K562 (cell line): ENCODE data around the gene ADCY9. TPM values are rescaled to one million over a fixed set of nuclear protein-coding genes. Genes with fewer than 3 reads are reported as not detected.

Source experiments
- ATAC-seq: fragments of 200-7000 bp; cut with Tn5 transposase; 3 replicates; pipeline ENCODE4 v1.9.1; 2020; ENCODE audit warnings: moderate library complexity
- BruUV-seq: library from RNA; stranded (reverse); fragments of 400-500 nt; replicated peaks from 2 replicates; lab custom pipeline; 2021; lab: Mats Ljungman, UMichigan
- CTCF ChIA-PET: fragments of 300-600 bp; formaldehyde crosslinking; extraction: SDS; loops from one replicate; lab custom pipeline; 2021; ENCODE audit warnings: low intra/inter-chr PET ratio; lab: Yijun Ruan, JAX
- POLR2A ChIA-PET: fragments of 300-600, 350-650 bp; sonication (Branson Sonifier 250); formaldehyde crosslinking; extraction: SDS; loops from one replicate; lab custom pipeline; 2021; ENCODE audit warnings: antibody characterized with exemption, inconsistent platforms; lab: Yijun Ruan, JAX
- DNase-seq, 4 experiments: peaks; one replicate each; pipeline versions ENCODE4 v3.0.0 to v3.0.0-alpha.2; 2011 to 2018; ENCODE audit warnings: low spot score in 3 of 4, mixed read lengths in 3 of 4; ENCODE audit errors: extremely low read depth in 1 of 4
- FAIRE-seq: peaks from 2 replicates; lab custom pipeline; 2011; peaks lifted over from hg19 to GRCh38; lab: Jason Lieb, UNC
- H2AFZ ChIP-seq: 2 replicates; pipeline ENCODE4 v1.6.0; 2011; ENCODE audit warnings: low read depth, low read length, control low read depth, inconsistent platforms
- H3K27ac ChIP-seq: fragments of 200-600 bp; 3 replicates; pipeline ENCODE4 v1.8.0; 2011; ENCODE audit warnings: low read depth, mild to moderate bottlenecking, control low read depth, inconsistent platforms, low read length, moderate library complexity, mixed read lengths; ENCODE audit errors: extremely low read depth
- H3K27me3 ChIP-seq, 2 experiments: fragments of 300-600 bp in 1 of 2; 2 replicates in 1 of 2; 3 replicates in 1 of 2; pipeline versions ENCODE4 v1.6.0 to v1.8.0; 2011; ENCODE audit warnings: inconsistent platforms in 2 of 2, low read length in 2 of 2, mild to moderate bottlenecking in 1 of 2, mixed read lengths in 1 of 2, moderate library complexity in 1 of 2; ENCODE audit not compliant: control insufficient read depth in 2 of 2, insufficient read depth in 2 of 2
- H3K36me3 ChIP-seq: fragments of 300-600 bp; 3 replicates; pipeline ENCODE4 v1.8.0; 2011; ENCODE audit warnings: mild to moderate bottlenecking, low read length, inconsistent platforms; ENCODE audit not compliant: control insufficient read depth, insufficient read depth
- H3K4me1 ChIP-seq, 2 experiments: fragments of 200-600 bp in 1 of 2; replicated peaks in 1 of 2; 2 replicates in 1 of 2; 3 replicates in 1 of 2; pipeline versions ENCODE4 v1.5.1 to v1.8.0; 2011; ENCODE audit warnings: inconsistent platforms in 2 of 2, low read length in 2 of 2, mild to moderate bottlenecking in 1 of 2, mixed read lengths in 1 of 2, moderate library complexity in 1 of 2; ENCODE audit not compliant: control insufficient read depth in 2 of 2, insufficient read depth in 2 of 2
- H3K4me2 ChIP-seq: 2 replicates; pipeline ENCODE4 v1.6.1; 2011; ENCODE audit warnings: low read length, control low read depth, inconsistent platforms, mixed read lengths; ENCODE audit not compliant: insufficient read depth
- H3K4me3 ChIP-seq: fragments of 200-600 bp; sonication (generic), shearing (Covaris generic); 2 replicates; pipeline ENCODE4 v1.5.1; 2016; ENCODE audit warnings: control low read depth, inconsistent platforms
- H3K79me2 ChIP-seq: fragments of 200-600 bp; 3 replicates; pipeline ENCODE4 v1.8.0; 2011; ENCODE audit warnings: low read length, inconsistent platforms; ENCODE audit not compliant: control insufficient read depth, insufficient read depth
- H3K9ac ChIP-seq, 2 experiments: 2 replicates each; pipeline versions ENCODE4 v1.6.0 to v1.6.1; 2011; ENCODE audit warnings: low read depth in 2 of 2, low read length in 2 of 2, control low read depth in 1 of 2, inconsistent platforms in 1 of 2, mild to moderate bottlenecking in 1 of 2, mixed read lengths in 1 of 2; ENCODE audit not compliant: insufficient read depth in 1 of 2
- H3K9me1 ChIP-seq: one replicate; pipeline ENCODE4 v1.6.0; 2011; ENCODE audit warnings: inconsistent platforms, mild to moderate bottlenecking, low read length, moderate library complexity; ENCODE audit not compliant: control insufficient read depth, insufficient read depth
- H3K9me3 ChIP-seq: replicated peaks from 2 replicates; pipeline ENCODE4 v1.5.1; 2011; ENCODE audit warnings: low read depth, low read length, inconsistent platforms; ENCODE audit not compliant: control insufficient read depth, insufficient read depth
- H4K20me1 ChIP-seq: replicated peaks from 2 replicates; pipeline ENCODE4 v1.6.1; 2011; ENCODE audit warnings: low read length, inconsistent platforms, mixed read lengths; ENCODE audit not compliant: control insufficient read depth, insufficient read depth
- DPF2 ChIP-seq: fragments of 450-650 bp; IDR thresholded peaks from 2 replicates; pipeline ENCODE4 v1.6.1; 2016
- GATA2 ChIP-seq: sonication (generic); formaldehyde crosslinking; IDR thresholded peaks from 2 replicates; pipeline ENCODE4 v1.4.0; 2020; ENCODE audit warnings: mild to moderate bottlenecking, missing genetic modification reagents
- GTF2E2 ChIP-seq: fragments of 200-800 bp; sonication (Bioruptor generic); IDR thresholded peaks from 2 replicates; pipeline ENCODE4 v1.6.1; 2016; ENCODE audit warnings: missing genetic modification characterization, missing compliant biosample characterization
- ZEB2 ChIP-seq: fragments of 450-650 bp; IDR thresholded peaks from 2 replicates; pipeline ENCODE4 v1.6.1; 2016
- ZFP30 ChIP-seq: fragments of 250-450 bp; sonication (Bioruptor Pico); IDR thresholded peaks from 2 replicates; pipeline ENCODE4 v1.8.0; 2022; ENCODE audit warnings: moderate library complexity, mild to moderate bottlenecking, inconsistent platforms, borderline replicate concordance
- ZNF175 ChIP-seq: fragments of 200-800 bp; sonication (Bioruptor generic); IDR thresholded peaks from 2 replicates; pipeline ENCODE4 v1.6.1; 2016; ENCODE audit warnings: low read depth, mild to moderate bottlenecking, missing genetic modification characterization, missing compliant biosample characterization
- ZNF79 ChIP-seq: fragments of 250-450 bp; sonication (Bioruptor Pico); IDR thresholded peaks from 2 replicates; pipeline ENCODE4 v1.4.0; 2020; ENCODE audit warnings: low read depth, mild to moderate bottlenecking, moderate library complexity
- WGBS: fragments of 100-300 bp; shearing (Covaris generic); methylation state at CpG from one replicate; pipeline ENCODE4 v1.1.6; 2016; ENCODE audit warnings: low coverage, mixed read lengths; ENCODE audit not compliant: insufficient coverage; ENCODE audit errors: missing lambda C conversion rate; 5-methylcytosine and 5-hydroxymethylcytosine counted together
- in situ Hi-C: fragments of 300-500 bp; cut with MboI; formaldehyde crosslinking; loops from 4 replicates; pipeline ENCODE4 v1.15.0; 2018; ENCODE audit warnings: inconsistent platforms, mixed read lengths
- intact Hi-C: fragments of 100-400 bp; cut with micrococcal nuclease; formaldehyde crosslinking; loops from 2 replicates; pipeline ENCODE4 v1.14.2; 2022
- polyA plus RNA-seq, 8 experiments: library from polyadenylated mRNA; depleted of rRNA in 4 of 8; stranded (reverse) in 5 of 8; unstranded in 3 of 8; fragments of >200 nt; fragmentation: Nextera tagmentation in 2 of 8; fragmentation: Illumina TruSeq in 1 of 8; extraction: Ambion mirVana in 2 of 8; extraction: Trizol in 1 of 8; gene quantifications; 2 replicates each; pipeline versions ENCODE4 v1.2.1 to v1.2.3, GENCODE V29; 2011 to 2014; ENCODE audit warnings: inconsistent platforms in 1 of 8, missing spikeins in 1 of 8
- total RNA-seq, 7 experiments: library from RNA; depleted of rRNA in 6 of 7; stranded (reverse); fragments of >200 nt in 6 of 7; fragmentation: Illumina TruSeq in 2 of 7; extraction: Trizol in 2 of 7; gene quantifications; 2 replicates each; pipeline versions ENCODE4 v1.2.1 to v1.2.3, GENCODE V29; 2011 to 2021; ENCODE audit warnings: low replicate concordance in 1 of 7
- TF ChIP-seq, protein P1 (sequence below): fragments of 250-450 bp; sonication (Bioruptor Pico); IDR thresholded peaks from 2 replicates; pipeline ENCODE4 v1.4.0; 2020
- TF ChIP-seq, protein P2 (sequence below): fragments of 250-450 bp; sonication (Bioruptor Pico); IDR thresholded peaks from 2 replicates; pipeline ENCODE4 v1.8.0; 2021; ENCODE audit warnings: borderline replicate concordance, mild to moderate bottlenecking, moderate library complexity; ENCODE audit not compliant: poor library complexity, severe bottlenecking
- TF ChIP-seq, protein P3 (sequence below): sonication (generic); formaldehyde crosslinking; IDR thresholded peaks from 2 replicates; pipeline ENCODE4 v1.8.0; 2022; ENCODE audit warnings: missing genetic modification reagents, mild to moderate bottlenecking, borderline replicate concordance
- TF ChIP-seq, protein P4 (sequence below), 2 experiments: fragments of 450-650 bp; conservative IDR thresholded peaks; 2 replicates each; pipeline ENCODE4 v1.6.1; 2017; ENCODE audit warnings: mild to moderate bottlenecking in 2 of 2, moderate library complexity in 2 of 2

The ADCY9 gene
- total and polyA plus RNA-seq, 9 of the 15 experiments (the other 6 are each of a cell fraction or from before 2014, with no cell fraction given), result 0.03 to 0.29 (median 0.17) TPM

DNA sequence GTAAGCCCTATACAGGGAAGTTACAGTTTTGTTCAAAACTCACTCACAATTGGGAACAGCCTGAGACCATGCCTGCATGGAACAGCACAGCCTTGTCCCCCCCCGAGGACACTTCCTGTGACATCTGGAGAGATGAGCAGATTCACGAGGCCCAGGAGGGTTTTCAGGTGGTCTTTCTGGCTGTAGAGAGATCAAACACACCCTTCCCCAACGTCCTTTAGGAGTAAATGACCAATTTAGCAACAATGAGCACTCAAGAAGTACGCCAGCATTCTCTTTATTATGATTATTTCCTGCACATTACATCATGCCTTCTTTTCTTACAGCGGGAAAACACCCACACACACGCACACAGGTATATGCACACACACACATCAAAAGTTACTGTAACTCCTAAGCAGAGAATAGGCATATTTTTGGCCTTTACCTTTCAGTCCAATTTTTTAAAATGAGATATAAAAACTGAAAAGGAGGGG lies 39.0 kb downstream of the ADCY9 start (continued):
- no peak for TF ChIP-seq ZNF79 (CRISPR knock-in tag)
- no peak for TF ChIP-seq ZFP30 (CRISPR knock-in tag)
- TF ChIP-seq, protein P1, sequence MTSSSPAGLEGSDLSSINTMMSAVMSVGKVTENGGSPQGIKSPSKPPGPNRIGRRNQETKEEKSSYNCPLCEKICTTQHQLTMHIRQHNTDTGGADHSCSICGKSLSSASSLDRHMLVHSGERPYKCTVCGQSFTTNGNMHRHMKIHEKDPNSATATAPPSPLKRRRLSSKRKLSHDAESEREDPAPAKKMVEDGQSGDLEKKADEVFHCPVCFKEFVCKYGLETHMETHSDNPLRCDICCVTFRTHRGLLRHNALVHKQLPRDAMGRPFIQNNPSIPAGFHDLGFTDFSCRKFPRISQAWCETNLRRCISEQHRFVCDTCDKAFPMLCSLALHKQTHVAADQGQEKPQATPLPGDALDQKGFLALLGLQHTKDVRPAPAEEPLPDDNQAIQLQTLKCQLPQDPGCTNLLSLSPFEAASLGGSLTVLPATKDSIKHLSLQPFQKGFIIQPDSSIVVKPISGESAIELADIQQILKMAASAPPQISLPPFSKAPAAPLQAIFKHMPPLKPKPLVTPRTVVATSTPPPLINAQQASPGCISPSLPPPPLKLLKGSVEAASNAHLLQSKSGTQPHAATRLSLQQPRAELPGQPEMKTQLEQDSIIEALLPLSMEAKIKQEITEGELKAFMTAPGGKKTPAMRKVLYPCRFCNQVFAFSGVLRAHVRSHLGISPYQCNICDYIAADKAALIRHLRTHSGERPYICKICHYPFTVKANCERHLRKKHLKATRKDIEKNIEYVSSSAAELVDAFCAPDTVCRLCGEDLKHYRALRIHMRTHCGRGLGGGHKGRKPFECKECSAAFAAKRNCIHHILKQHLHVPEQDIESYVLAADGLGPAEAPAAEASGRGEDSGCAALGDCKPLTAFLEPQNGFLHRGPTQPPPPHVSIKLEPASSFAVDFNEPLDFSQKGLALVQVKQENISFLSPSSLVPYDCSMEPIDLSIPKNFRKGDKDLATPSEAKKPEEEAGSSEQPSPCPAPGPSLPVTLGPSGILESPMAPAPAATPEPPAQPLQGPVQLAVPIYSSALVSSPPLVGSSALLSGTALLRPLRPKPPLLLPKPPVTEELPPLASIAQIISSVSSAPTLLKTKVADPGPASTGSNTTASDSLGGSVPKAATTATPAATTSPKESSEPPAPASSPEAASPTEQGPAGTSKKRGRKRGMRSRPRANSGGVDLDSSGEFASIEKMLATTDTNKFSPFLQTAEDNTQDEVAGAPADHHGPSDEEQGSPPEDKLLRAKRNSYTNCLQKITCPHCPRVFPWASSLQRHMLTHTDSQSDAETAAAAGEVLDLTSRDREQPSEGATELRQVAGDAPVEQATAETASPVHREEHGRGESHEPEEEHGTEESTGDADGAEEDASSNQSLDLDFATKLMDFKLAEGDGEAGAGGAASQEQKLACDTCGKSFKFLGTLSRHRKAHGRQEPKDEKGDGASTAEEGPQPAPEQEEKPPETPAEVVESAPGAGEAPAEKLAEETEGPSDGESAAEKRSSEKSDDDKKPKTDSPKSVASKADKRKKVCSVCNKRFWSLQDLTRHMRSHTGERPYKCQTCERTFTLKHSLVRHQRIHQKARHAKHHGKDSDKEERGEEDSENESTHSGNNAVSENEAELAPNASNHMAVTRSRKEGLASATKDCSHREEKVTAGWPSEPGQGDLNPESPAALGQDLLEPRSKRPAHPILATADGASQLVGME (CRISPR knock-in tag), result no peak
- TF ChIP-seq DPF2, result peak; percentile 16; the same call in 1 of the 2 replicates
- TF ChIP-seq ZEB2, result peak; percentile 79

DNA sequence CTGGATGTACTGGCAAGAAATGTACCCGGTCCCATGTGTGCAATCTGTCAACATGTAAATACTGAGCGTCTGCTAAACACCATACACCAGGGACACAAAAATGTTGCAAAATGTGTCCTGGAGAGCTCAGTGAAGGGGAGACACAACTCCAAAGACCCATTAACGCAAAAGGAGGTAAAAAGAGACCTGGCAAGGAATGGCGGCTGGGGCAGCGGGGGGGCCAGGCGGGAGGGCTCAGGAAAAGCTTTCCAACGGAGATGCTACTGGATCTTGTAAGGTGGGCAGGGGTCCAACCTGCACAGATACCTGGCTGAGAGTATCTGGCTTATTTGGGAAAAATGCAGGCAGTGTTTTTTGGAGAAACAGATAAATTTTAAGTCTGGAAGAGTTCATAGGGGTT lies 40.7 kb downstream of the ADCY9 start:
- ATAC-seq, result no peak
- in situ Hi-C loops (no loop called here), intact Hi-C loops (no loop called here)
- 3% methylated on average over 4 of the region's 7 CpGs for WGBS
- Histone ChIP-seq H3K4me3 (no peak overlapping the region), H3K4me1 (no peaks in the 10 kb centered on the region), H3K27me3 (peaks cover 6 to 34% of the 10 kb centered on the region in 2 experiments; a peak in 3 of 5 replicates), H3K9me3 (no peaks in the 10 kb centered on the region), H3K9me1 (no peaks in the 10 kb centered on the region), H3K79me2 (no peaks in the 10 kb centered on the region), H3K4me2 (no peak overlapping the region), H3K9ac (no peak overlapping the region), H2AFZ (no peak overlapping the region), H4K20me1 (no peaks in the 10 kb centered on the region), H3K27ac (no peak overlapping the region), H3K36me3 (no peaks in the 10 kb centered on the region)
- BruUV-seq, result no TSS peak
- no peak for FAIRE-seq
- ChIA-PET POLR2A (interaction anchor here (0.9 to 1.2 kb wide), 2 partner anchors 11 to 198 kb away, joined by 3 read pairs; partner anchors contain the start of gene TFAP4), CTCF (no interaction called here)
- no peak for DNase-seq
- TF ChIP-seq GTF2E2 (no peak), ZNF175 (CRISPR knock-in tag) (no peak), GATA2 (no peak)
- TF ChIP-seq, protein P2, sequence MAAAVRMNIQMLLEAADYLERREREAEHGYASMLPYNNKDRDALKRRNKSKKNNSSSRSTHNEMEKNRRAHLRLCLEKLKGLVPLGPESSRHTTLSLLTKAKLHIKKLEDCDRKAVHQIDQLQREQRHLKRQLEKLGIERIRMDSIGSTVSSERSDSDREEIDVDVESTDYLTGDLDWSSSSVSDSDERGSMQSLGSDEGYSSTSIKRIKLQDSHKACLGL, result no peak
- TF ChIP-seq, protein P3, sequence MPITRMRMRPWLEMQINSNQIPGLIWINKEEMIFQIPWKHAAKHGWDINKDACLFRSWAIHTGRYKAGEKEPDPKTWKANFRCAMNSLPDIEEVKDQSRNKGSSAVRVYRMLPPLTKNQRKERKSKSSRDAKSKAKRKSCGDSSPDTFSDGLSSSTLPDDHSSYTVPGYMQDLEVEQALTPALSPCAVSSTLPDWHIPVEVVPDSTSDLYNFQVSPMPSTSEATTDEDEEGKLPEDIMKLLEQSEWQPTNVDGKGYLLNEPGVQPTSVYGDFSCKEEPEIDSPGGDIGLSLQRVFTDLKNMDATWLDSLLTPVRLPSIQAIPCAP (CRISPR knock-in tag), result no peak
- TF ChIP-seq, protein P4, sequence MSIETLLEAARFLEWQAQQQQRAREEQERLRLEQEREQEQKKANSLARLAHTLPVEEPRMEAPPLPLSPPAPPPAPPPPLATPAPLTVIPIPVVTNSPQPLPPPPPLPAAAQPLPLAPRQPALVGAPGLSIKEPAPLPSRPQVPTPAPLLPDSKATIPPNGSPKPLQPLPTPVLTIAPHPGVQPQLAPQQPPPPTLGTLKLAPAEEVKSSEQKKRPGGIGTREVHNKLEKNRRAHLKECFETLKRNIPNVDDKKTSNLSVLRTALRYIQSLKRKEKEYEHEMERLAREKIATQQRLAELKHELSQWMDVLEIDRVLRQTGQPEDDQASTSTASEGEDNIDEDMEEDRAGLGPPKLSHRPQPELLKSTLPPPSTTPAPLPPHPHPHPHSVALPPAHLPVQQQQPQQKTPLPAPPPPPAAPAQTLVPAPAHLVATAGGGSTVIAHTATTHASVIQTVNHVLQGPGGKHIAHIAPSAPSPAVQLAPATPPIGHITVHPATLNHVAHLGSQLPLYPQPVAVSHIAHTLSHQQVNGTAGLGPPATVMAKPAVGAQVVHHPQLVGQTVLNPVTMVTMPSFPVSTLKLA (conservative IDR thresholded peaks at IDR 0.05), result no peak
